NOMO-1 treated with DMSO at 0.1 percent for 48 hours (cell line): ENCODE results near the gene FIGLA.

Source experiments
- DNase-seq: peaks from one replicate; lab custom pipeline; 2025; ENCODE audit not compliant: unreplicated experiment; lab: John Stamatoyannopoulos, UW

FIGLA gene

GRCh38 chr2:70776266-70776665, 14.2 kb downstream of the FIGLA start:
- no peak for DNase-seq

- peak; percentile 42 for DNase-seq
These were observed 15.3 kb downstream of the FIGLA start for GRCh38 chr2:70775141-70775540.

GRCh38 chr2:70772486-70773155, 17.8 kb downstream of the FIGLA start:
- DNase-seq, result no peak

- no peak for DNase-seq
These were observed 19.0 kb downstream of the FIGLA start for GRCh38 chr2:70771446-70771845.

GRCh38 chr2:70769450-70769849, 21.0 kb downstream of the FIGLA start:
- no peak for DNase-seq

- DNase-seq, result no peak
These were observed 21.8 kb downstream of the FIGLA start for GRCh38 chr2:70768590-70769085.

GRCh38 chr2:70767699-70768589, 22.5 kb downstream of the FIGLA start, which contains the start of gene ADD2:
TSS of gene ADD2 (minus strand) at chr2:70768200. CDS start at chr2:70706408, 61,792 bp downstream.
- DNase-seq, result peak; percentile 66

- peak; percentile 7 for DNase-seq
These were observed 23.3 kb downstream of the FIGLA start for GRCh38 chr2:70767079-70767698.

- DNase-seq, result peak; percentile 20
These were observed 23.9 kb downstream of the FIGLA start for GRCh38 chr2:70766357-70767078.

- no peak for DNase-seq
These were observed 24.9 kb downstream of the FIGLA start for GRCh38 chr2:70765507-70765906.

- no peak for DNase-seq
These were observed 31.0 kb downstream of the FIGLA start for GRCh38 chr2:70759446-70759845.

GRCh38 chr2:70757966-70758365, 32.5 kb downstream of the FIGLA start:
- DNase-seq, result no peak

GRCh38 chr2:70757360-70757759, 33.1 kb downstream of the FIGLA start:
- no peak for DNase-seq

GRCh38 chr2:70756128-70756527, 34.3 kb downstream of the FIGLA start:
- no peak for DNase-seq

- no peak for DNase-seq
These were observed 36.5 kb downstream of the FIGLA start for GRCh38 chr2:70753902-70754301.

- DNase-seq, result no peak
These were observed 37.4 kb downstream of the FIGLA start for GRCh38 chr2:70753031-70753430.

- DNase-seq, result no peak
These were observed 38.0 kb downstream of the FIGLA start for GRCh38 chr2:70752396-70752795.

- DNase-seq, result no peak
These were observed 38.6 kb downstream of the FIGLA start for GRCh38 chr2:70751881-70752280.

GRCh38 chr2:70750320-70750719, 40.1 kb downstream of the FIGLA start:
- DNase-seq, result no peak

- DNase-seq, result no peak
These were observed 42.2 kb downstream of the FIGLA start for GRCh38 chr2:70748002-70748784.
